GM19240 (cell line): ENCODE data around the gene IPCEF1.
"Not testable (repeated sequence)": the region's sequence is repeated elsewhere in the genome, so short reads cannot be mapped to it uniquely, and the experiment has no call there.

ENCODE experiments used
- DNase-seq: peaks from one replicate; pipeline ENCODE4 v3.0.0; 2011; ENCODE audit warnings: low spot score; ENCODE audit not compliant: insufficient read length

IPCEF1 gene

DNA sequence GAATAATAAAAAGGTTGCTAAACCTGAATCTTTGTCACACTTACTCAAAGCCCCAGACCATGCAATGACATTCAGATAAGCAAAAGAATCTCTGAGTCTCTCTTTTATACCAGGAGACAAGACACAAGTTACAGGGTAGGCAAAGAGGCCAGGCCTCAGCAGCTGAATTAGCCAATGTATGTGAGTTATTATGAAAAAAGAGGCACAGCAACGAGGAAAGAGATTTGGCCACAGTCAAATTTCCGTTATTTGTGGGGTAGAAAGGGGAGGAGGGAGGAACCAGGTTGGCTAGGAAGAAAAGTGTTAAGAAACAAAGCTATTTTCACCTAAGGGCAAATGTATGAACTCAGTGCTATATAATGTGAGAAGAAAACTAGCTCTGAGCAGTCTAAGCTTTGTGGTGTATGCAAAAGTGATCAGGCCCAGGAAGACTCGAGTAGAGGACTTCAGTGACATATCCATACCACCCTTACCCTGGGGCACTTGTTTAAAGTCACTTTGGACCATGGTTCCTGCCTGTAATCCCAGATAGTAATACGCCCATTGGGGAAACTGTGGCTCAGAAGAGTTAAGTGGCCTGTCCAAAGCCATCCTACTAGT is 19.1 kb downstream of the IPCEF1 start:
- no peak for DNase-seq

DNA sequence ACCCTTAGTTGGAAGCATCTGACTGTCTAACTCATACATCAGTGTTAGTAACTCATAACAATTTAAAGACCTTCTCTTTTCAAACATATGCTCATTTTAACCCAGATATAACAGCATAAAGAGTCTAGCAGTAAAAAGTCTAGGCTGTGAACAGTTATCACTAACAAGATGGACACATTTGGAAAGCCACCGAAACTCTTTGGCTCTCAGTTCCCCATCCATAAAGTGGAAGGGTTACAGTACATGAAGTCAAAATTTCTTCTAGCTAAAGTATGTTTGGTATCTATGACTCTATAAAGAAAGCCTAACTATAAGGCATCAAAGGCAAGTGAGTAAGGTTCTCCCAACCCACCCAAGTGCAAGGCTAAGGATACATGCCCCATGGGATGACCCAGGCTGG is 22.5 kb downstream of the IPCEF1 start:
- DNase-seq, result not testable (repeated sequence)

- DNase-seq, result no peak
These were observed 24.9 kb downstream of the IPCEF1 start for GRCh38 chr6:154331750-154332149.

DNA sequence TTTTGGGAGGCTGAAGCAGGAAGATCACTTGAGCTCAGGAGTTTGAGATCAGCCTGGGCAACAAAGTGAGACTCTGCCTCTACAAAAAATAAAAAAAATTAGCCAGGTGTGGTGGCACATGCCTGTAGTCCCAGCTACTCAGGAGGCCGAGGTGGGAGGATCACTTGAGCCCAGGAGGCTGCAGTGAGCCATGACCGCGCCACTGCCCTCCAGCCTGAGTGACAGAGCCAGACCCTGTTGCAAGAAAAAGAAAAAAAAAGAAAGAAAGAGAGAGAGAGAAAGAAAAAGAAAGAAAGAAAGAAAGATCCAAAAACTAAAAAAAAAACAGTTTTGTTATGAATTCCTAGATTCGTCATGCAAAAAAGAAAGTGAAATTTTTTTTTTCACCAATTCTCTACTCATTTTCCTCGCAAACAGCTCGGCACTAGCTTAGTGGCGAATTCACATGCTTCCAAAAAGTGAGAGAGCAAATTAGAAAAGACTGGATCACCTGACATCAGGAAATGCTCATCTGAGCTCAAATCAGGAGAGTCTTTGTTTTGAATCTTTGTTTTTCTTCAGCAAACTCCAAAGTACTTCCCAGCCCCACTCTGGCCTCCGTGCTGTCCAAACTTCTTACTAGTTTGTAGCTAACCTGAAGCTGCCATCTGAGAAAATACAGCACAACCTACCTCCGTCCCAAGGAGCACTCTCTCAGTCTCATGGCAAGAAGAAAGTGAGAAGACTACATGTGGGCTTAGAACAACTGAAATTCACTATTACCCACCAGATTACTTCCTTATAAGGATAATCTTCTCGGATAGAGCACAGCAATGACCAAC is 27.0 kb downstream of the IPCEF1 start:
- no peak for DNase-seq

- not testable (repeated sequence) for DNase-seq
These were observed 29.3 kb downstream of the IPCEF1 start for GRCh38 chr6:154327313-154327712.

GRCh38 chr6:154325142-154325541 is 31.5 kb downstream of the IPCEF1 start:
- no peak for DNase-seq

- no peak for DNase-seq
These were observed 36.4 kb downstream of the IPCEF1 start for GRCh38 chr6:154320181-154320580.

DNA sequence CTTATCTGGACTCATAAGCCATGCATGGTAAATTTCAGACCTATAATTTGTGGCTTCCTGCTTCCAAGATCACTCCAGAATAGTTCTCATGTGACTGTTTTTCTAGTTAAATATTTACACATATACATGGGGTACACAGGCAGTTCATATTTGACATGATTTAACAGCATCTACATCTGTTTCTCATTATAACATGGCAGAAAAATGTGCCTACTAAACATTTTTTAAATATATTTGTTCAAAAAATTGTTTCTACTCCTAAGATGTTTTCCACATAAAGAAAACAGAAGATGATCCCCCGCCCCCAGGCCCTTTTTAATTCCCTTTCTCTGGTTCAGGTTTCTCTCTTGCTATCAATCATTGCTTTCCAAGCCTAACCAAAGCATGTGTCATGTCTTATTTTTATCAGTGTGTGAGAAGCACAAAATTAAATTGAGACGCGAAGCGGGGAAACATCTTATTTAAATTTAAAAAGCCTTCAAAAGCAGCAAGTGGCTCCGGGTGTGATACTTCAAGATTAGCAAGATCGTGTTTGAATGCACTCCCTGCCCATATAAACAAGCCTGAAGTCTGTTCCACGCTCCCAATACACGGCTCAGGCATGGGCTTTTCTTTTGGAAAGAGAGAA is 37.3 kb downstream of the IPCEF1 start:
- DNase-seq, result no peak

DNA sequence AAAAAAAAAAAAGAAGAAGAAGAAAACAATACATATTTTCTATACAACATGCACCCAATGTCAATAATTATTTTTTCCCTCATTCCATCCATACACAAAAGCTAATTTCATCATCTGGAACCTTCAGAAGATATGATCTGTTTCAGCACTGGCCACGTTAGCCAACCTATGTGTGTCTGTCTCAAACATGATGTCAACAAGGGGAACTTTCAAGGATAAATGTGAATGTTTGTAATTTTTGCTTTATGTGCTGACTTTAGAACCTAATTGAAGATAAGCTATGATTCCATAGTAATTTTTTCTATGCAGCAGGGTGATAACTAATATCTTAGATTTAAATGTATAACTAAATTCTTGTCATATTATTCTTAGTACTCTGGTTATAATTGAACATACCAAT is 37.9 kb downstream of the IPCEF1 start:
- no peak for DNase-seq

- no peak for DNase-seq
These were observed 40.5 kb downstream of the IPCEF1 start for GRCh38 chr6:154316131-154316530.

DNA sequence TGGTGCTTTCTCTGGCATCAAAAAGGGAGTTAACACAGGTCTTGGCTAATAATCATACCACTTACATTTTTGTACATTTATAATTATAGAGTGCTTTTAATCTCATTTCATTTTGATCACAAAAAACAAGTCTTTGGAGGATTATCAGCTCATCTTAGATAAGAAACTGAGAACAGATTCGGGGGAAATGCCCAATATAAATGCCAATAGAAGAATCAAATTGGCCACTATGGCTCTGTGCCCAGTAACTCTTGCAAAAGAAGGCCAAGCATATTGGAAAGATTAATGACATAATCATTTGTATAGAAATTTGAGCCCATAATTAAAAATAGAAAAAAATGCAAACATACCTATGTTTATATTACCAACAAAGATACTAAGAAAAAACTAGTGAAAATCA is 42.5 kb downstream of the IPCEF1 start:
- no peak for DNase-seq

- DNase-seq, result no peak
These were observed 47.6 kb downstream of the IPCEF1 start for GRCh38 chr6:154308986-154309385.

DNA sequence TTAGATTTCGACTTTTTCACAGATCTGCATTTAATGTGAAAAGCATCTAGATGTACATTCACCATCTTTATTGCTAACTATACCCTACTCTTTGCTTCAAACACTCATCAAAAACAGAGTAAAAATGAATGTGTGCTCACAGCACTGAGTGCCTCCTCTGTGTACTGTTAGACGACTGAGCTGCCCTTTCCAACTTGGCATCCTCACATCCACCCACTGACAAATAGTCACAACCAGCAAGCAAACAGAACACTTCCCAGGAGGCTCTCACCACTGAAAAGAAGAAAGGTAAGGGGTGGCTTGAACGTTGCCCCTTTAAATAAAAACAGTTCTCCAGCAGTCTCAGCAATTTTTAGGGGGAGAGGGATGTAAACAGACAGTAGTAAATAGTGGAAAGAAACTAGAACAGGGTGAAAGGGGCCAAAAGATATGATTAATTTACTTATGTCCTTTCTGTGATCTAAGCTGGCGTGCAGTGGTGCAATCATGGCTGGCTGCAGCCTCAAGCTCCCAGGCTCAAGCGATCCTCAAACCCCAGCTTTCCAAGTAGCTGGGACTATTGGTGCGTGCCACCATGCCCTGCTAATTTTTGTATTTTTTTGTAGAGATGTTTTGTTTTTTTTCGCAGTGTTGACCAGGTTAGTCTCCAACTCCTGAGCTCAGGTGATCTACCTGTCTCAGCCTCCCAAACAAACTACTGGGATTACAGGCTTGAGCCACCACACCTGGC is 48.7 kb downstream of the IPCEF1 start:
- DNase-seq, result no peak

DNA sequence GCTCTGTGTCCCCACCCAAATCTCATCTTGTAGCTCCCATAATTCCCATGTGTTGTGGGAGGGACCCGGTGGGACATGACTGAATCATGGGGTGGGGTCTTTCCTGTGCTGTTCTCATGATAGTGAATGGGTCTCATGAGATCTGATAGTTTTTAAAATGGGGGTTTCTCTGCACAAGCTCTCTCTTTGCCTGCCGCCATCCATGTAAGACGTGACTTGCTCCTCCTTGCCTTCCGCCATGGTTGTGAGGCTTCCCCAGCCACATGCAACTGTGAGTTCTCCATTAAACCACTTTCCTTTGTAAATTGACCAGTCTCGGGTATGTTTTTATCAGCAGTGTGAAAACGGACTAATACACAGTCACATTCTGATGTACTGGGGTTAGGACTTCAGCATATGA is 49.5 kb downstream of the IPCEF1 start:
- DNase-seq, result not testable (repeated sequence)

GRCh38 chr6:154306696-154307095 is 49.9 kb downstream of the IPCEF1 start:
- DNase-seq, result no peak

DNA sequence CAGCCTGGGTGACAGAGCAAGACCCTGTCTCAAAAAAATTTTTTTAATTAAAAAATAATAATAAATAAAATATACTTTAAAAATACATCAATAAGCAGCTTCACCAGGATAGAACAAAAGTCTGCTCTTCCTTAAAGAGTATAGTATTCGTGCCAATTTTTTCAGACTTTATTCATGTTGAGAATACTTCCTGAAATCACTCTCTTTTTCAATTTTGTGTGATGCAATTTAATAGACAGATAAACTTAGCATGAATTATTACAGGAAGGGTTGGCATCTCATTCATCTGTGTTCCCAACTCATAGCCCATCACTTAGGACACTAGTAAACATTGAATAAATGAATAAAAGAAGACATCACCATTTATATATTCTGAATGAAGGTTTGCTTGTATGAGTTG is 52.4 kb downstream of the IPCEF1 start:
- no peak for DNase-seq

DNA sequence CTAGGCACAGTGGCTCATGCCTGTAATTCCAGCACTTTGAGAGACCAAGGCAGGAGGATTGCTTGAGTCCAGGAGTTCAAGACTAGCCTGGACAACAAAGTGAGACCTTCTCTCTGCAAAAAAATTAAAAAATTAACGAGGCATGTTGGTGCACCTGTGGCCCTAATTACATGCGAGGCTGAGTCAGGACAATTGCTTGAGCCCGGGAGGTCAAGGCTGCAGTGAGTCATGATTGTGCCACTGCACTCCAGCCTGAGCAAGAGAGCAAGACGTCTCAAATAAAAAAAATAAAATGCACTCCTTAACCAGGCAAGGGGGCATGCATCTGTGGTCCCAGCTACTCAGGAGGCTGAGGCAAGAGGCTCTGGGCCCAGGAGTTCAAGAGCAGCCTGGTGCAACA is 53.0 kb downstream of the IPCEF1 start:
- DNase-seq, result not testable (repeated sequence)

- peak; percentile 45 for DNase-seq
These were observed 54.5 kb downstream of the IPCEF1 start for GRCh38 chr6:154301839-154302752.

DNA sequence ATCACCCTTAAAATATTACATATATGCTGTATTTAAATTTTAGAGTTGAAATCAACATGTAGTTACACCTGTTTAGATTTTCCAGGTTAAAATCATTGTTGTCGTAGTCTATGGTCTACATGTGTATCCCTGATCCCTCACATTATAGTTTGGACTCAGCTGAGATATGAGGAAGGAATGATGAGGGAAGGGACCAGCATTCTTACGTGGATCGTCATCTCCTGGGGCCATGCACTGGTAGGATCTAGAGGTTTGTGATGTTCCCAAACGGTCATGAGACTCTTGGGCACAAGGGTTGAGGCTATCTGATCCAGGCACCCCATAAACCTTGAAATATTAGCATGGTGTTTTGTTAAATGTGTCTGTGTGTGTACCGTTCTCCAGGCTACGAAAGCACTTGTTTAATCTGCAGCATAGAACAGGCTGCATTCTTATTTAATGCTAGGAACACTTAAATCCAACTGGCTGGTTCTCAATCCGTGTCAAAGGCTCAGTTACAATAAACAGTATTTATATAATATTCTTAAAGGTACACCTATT is 55.4 kb downstream of the IPCEF1 start:
- no peak for DNase-seq

DNA sequence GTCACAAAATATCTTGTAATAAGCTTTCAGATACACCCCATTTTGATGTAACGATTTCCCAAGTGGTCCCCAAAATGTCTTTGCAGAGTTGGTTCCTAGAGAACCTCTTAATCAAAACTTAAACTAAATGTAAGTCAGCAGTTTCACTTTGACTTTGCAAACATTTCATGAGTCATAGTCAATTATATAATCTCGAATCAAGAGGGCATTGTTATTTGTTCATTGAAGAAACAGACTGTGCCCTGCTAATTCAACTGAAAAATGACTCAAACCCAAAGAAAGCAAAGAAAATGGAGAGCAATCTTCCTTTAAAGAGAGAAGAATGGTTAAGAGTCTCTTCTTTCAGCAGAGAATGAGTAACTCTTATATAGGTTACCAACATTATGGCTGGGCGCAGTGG is 58.3 kb downstream of the IPCEF1 start:
- DNase-seq, result no peak

- DNase-seq, result no peak
These were observed 58.9 kb downstream of the IPCEF1 start for GRCh38 chr6:154297721-154298120.
